Measurements from ENCODE around the gene SLC25A38. TPM values are rescaled to one million over a fixed set of nuclear protein-coding genes. Genes with fewer than 3 reads are reported as not detected.
"Not testable (repeated sequence)": the region's sequence is repeated elsewhere in the genome, so short reads cannot be mapped to it uniquely, and the experiment has no call there.

Gene SLC25A38
- total RNA-seq, 1 donor from 2014 or later, result 38.2 TPM

- DNase-seq; H3K27me3 Mint-ChIP-seq; H3K9me3 Mint-ChIP-seq; H3K4me3 Mint-ChIP-seq; H3K27ac Mint-ChIP-seq; H3K4me1 Mint-ChIP-seq; intact Hi-C loops (cut with micrococcal nuclease): not testable (repeated sequence)
- peaks cover 19% of the 10 kb centered on the region for H3K36me3 Mint-ChIP-seq (ENCODE audit: low read depth)
These were observed 35.5 kb downstream of the SLC25A38 start for GRCh38 chr3:39418556-39419225.

- no peak overlapping the region for H3K4me3 Mint-ChIP-seq
- peaks cover 7% of the 10 kb centered on the region for H3K36me3 Mint-ChIP-seq (ENCODE audit: low read depth)
- H3K27me3 Mint-ChIP-seq, result peaks cover 3% of the 10 kb centered on the region
- no peaks in the 10 kb centered on the region for H3K9me3 Mint-ChIP-seq
- no peak overlapping the region for H3K27ac Mint-ChIP-seq
- no peak for DNase-seq
- intact Hi-C loops (cut with micrococcal nuclease), result no loop called here
- H3K4me1 Mint-ChIP-seq, result peaks cover 3% of the 10 kb centered on the region
These were observed 36.7 kb downstream of the SLC25A38 start for GRCh38 chr3:39419742-39420315.

- no peaks in the 10 kb centered on the region for H3K9me3 Mint-ChIP-seq
- peaks cover 5% of the 10 kb centered on the region for H3K36me3 Mint-ChIP-seq (ENCODE audit: low read depth)
- intact Hi-C loops (cut with micrococcal nuclease), result no loop called here
- H3K4me3 Mint-ChIP-seq, result no peak overlapping the region
- no peak overlapping the region for H3K27ac Mint-ChIP-seq
- peaks cover 2% of the 10 kb centered on the region for H3K4me1 Mint-ChIP-seq
- DNase-seq, result no peak
- peaks cover 3% of the 10 kb centered on the region for H3K27me3 Mint-ChIP-seq
These were observed 37.4 kb downstream of the SLC25A38 start for GRCh38 chr3:39420543-39420942.

- no peak overlapping the region for H3K4me3 Mint-ChIP-seq
- no peak for DNase-seq
- H3K36me3 Mint-ChIP-seq (ENCODE audit: low read depth), result no peaks in the 10 kb centered on the region
- no peak overlapping the region for H3K27ac Mint-ChIP-seq
- no peaks in the 10 kb centered on the region for H3K9me3 Mint-ChIP-seq
- intact Hi-C loops (cut with micrococcal nuclease), result no loop called here
- H3K4me1 Mint-ChIP-seq, result no peaks in the 10 kb centered on the region
- H3K27me3 Mint-ChIP-seq, result peaks cover 3% of the 10 kb centered on the region
These were observed 40.3 kb downstream of the SLC25A38 start for GRCh38 chr3:39423436-39423970.

- peaks cover 5% of the 10 kb centered on the region for H3K27me3 Mint-ChIP-seq
- H3K4me3 Mint-ChIP-seq, result no peak overlapping the region
- no peaks in the 10 kb centered on the region for H3K9me3 Mint-ChIP-seq
- intact Hi-C loops (cut with micrococcal nuclease), result no loop called here
- H3K4me1 Mint-ChIP-seq, result no peaks in the 10 kb centered on the region
- DNase-seq, result no peak
- no peaks in the 10 kb centered on the region for H3K36me3 Mint-ChIP-seq (ENCODE audit: low read depth)
- H3K27ac Mint-ChIP-seq, result no peak overlapping the region
These were observed 43.1 kb downstream of the SLC25A38 start for GRCh38 chr3:39426312-39426711.

- Mint-ChIP-seq H3K4me3 (no peak overlapping the region), H3K4me1 (no peaks in the 10 kb centered on the region), H3K27ac (no peak overlapping the region), H3K9me3 (no peaks in the 10 kb centered on the region), H3K27me3 (peaks cover 5% of the 10 kb centered on the region), H3K36me3 (ENCODE audit: low read depth) (no peaks in the 10 kb centered on the region)
- DNase-seq, result no peak
- intact Hi-C loops (cut with micrococcal nuclease), result no loop called here
These were observed 44.3 kb downstream of the SLC25A38 start for GRCh38 chr3:39427506-39427905.

GRCh38 chr3:39428745-39429201 lies 45.6 kb downstream of the SLC25A38 start:
- Mint-ChIP-seq H3K27me3 (peaks cover 5% of the 10 kb centered on the region), H3K36me3 (ENCODE audit: low read depth) (no peaks in the 10 kb centered on the region), H3K27ac (no peak overlapping the region), H3K4me3 (no peak overlapping the region), H3K4me1 (no peaks in the 10 kb centered on the region), H3K9me3 (no peaks in the 10 kb centered on the region)
- intact Hi-C loops (cut with micrococcal nuclease), result no loop called here
- DNase-seq, result no peak

GRCh38 chr3:39429466-39429865 lies 46.3 kb downstream of the SLC25A38 start:
- H3K4me3 Mint-ChIP-seq, result no peak overlapping the region
- no peak overlapping the region for H3K27ac Mint-ChIP-seq
- peaks cover 5% of the 10 kb centered on the region for H3K27me3 Mint-ChIP-seq
- DNase-seq, result no peak
- no peaks in the 10 kb centered on the region for H3K36me3 Mint-ChIP-seq (ENCODE audit: low read depth)
- intact Hi-C loops (cut with micrococcal nuclease), result no loop called here
- no peaks in the 10 kb centered on the region for H3K4me1 Mint-ChIP-seq
- H3K9me3 Mint-ChIP-seq, result no peaks in the 10 kb centered on the region

- H3K4me3 Mint-ChIP-seq, result no peak overlapping the region
- H3K9me3 Mint-ChIP-seq, result no peaks in the 10 kb centered on the region
- no peaks in the 10 kb centered on the region for H3K36me3 Mint-ChIP-seq (ENCODE audit: low read depth)
- intact Hi-C loops (cut with micrococcal nuclease), result no loop called here
- H3K4me1 Mint-ChIP-seq, result no peaks in the 10 kb centered on the region
- H3K27ac Mint-ChIP-seq, result no peak overlapping the region
- peaks cover 5% of the 10 kb centered on the region for H3K27me3 Mint-ChIP-seq
- DNase-seq, result no peak
These were observed 49.2 kb downstream of the SLC25A38 start for GRCh38 chr3:39432342-39432741.

GRCh38 chr3:39433642-39434041 lies 50.5 kb downstream of the SLC25A38 start:
- intact Hi-C loops (cut with micrococcal nuclease), result no loop called here
- H3K27me3 Mint-ChIP-seq, result peaks cover 6% of the 10 kb centered on the region
- DNase-seq, result no peak
- no peak overlapping the region for H3K27ac Mint-ChIP-seq
- H3K4me3 Mint-ChIP-seq, result no peak overlapping the region
- no peaks in the 10 kb centered on the region for H3K4me1 Mint-ChIP-seq
- H3K9me3 Mint-ChIP-seq, result no peaks in the 10 kb centered on the region
- no peaks in the 10 kb centered on the region for H3K36me3 Mint-ChIP-seq (ENCODE audit: low read depth)

GRCh38 chr3:39434574-39434973 lies 51.4 kb downstream of the SLC25A38 start:
- H3K9me3 Mint-ChIP-seq, result no peaks in the 10 kb centered on the region
- no peak for DNase-seq
- H3K27me3 Mint-ChIP-seq, result peaks cover 7% of the 10 kb centered on the region
- no peak overlapping the region for H3K27ac Mint-ChIP-seq
- no peaks in the 10 kb centered on the region for H3K4me1 Mint-ChIP-seq
- intact Hi-C loops (cut with micrococcal nuclease), result no loop called here
- no peaks in the 10 kb centered on the region for H3K36me3 Mint-ChIP-seq (ENCODE audit: low read depth)
- no peak overlapping the region for H3K4me3 Mint-ChIP-seq

GRCh38 chr3:39435006-39435748 lies 52.0 kb downstream of the SLC25A38 start:
- Mint-ChIP-seq H3K9me3 (no peaks in the 10 kb centered on the region), H3K36me3 (ENCODE audit: low read depth) (no peaks in the 10 kb centered on the region), H3K27me3 (peaks cover 7% of the 10 kb centered on the region), H3K4me1 (no peaks in the 10 kb centered on the region), H3K27ac (no peak overlapping the region), H3K4me3 (no peak overlapping the region)
- no peak for DNase-seq
- intact Hi-C loops (cut with micrococcal nuclease), result no loop called here

GRCh38 chr3:39438880-39439279 lies 55.7 kb downstream of the SLC25A38 start:
- DNase-seq, result no peak
- H3K27ac Mint-ChIP-seq, result no peak overlapping the region
- intact Hi-C loops (cut with micrococcal nuclease), result no loop called here
- H3K4me3 Mint-ChIP-seq, result no peak overlapping the region
- no peaks in the 10 kb centered on the region for H3K4me1 Mint-ChIP-seq
- no peaks in the 10 kb centered on the region for H3K36me3 Mint-ChIP-seq (ENCODE audit: low read depth)
- peaks cover 1% of the 10 kb centered on the region for H3K27me3 Mint-ChIP-seq
- H3K9me3 Mint-ChIP-seq, result no peaks in the 10 kb centered on the region

GRCh38 chr3:39440316-39440715 lies 57.1 kb downstream of the SLC25A38 start:
- Mint-ChIP-seq H3K27ac (no peak overlapping the region), H3K4me1 (no peaks in the 10 kb centered on the region), H3K36me3 (ENCODE audit: low read depth) (no peaks in the 10 kb centered on the region), H3K27me3 (peaks cover 6% of the 10 kb centered on the region), H3K9me3 (no peaks in the 10 kb centered on the region), H3K4me3 (no peak overlapping the region)
- DNase-seq, result no peak
- intact Hi-C loops (cut with micrococcal nuclease), result no loop called here

All from activated CD4-positive, alpha-beta T cell treated with anti-CD3 and anti-CD28 coated beads, Interleukin-2, amount 10 ng/mL, durations not matched to agents 24 days and 14 days (primary cell).